B cell (primary cell): Measurements from ENCODE around the gene DNAJA4. TPM values are rescaled to one million over a fixed set of nuclear protein-coding genes. Genes with fewer than 3 reads are reported as not detected.

Source experiments
- ATAC-seq: fragments of 200-7000 bp; cut with Tn5 transposase; one replicate; pipeline ENCODE4 v1.10.0; 2021; ENCODE audit warnings: low read depth, mild to moderate bottlenecking, moderate number of reproducible peaks, moderate library complexity
- CTCF ChIA-PET: fragments of 350-600 bp; sonication (Branson Sonifier 250); formaldehyde crosslinking; loops from one replicate; lab custom pipeline; 2021; ENCODE audit warnings: antibody characterized with exemption, inconsistent platforms; lab: Charles Lee
- POLR2A ChIA-PET: fragments of 350-600 bp; sonication (Branson Sonifier 250); formaldehyde crosslinking; loops from one replicate; lab custom pipeline; 2021; ENCODE audit warnings: antibody characterized with exemption; lab: Charles Lee
- DNase-seq: peaks from one replicate; pipeline ENCODE4 v3.0.0; 2013
- H2AFZ ChIP-seq: 2 replicates; pipeline ENCODE4 v1.6.1; 2012; ENCODE audit warnings: mild to moderate bottlenecking, low read depth, low read length; ENCODE audit not compliant: insufficient read depth, poor library complexity, severe bottlenecking
- H3K27ac ChIP-seq, 2 donors: 1 replicate in 1 of 2; 2 replicates in 1 of 2; pipeline ENCODE4 v1.5.1; 2012 to 2013; ENCODE audit warnings: low read length in 2 of 2, mild to moderate bottlenecking in 2 of 2, moderate library complexity in 1 of 2
- H3K27me3 ChIP-seq, 4 experiments: fragments of 200-600 bp in 1 of 4; sonication (generic) in 1 of 4; replicated peaks in 1 of 4; 1 replicate in 2 of 4; 2 replicates in 2 of 4; pipeline versions ENCODE4 v1.6.1 to v1.7.0; 2013 to 2016; ENCODE audit warnings: low read length in 3 of 4, mild to moderate bottlenecking in 2 of 4, mixed read lengths in 1 of 4, moderate library complexity in 1 of 4; ENCODE audit not compliant: insufficient read depth in 4 of 4, control insufficient read depth in 3 of 4; ENCODE audit errors: control extremely low read depth in 1 of 4
- H3K36me3 ChIP-seq, 2 experiments: replicated peaks in 1 of 2; 1 replicate in 1 of 2; 2 replicates in 1 of 2; pipeline versions ENCODE4 v1.6.1 to v1.7.1; 2013; ENCODE audit warnings: low read length in 1 of 2; ENCODE audit not compliant: insufficient read depth in 2 of 2, control insufficient read depth in 1 of 2; ENCODE audit errors: control extremely low read depth in 1 of 2, extremely low read depth in 1 of 2
- H3K4me1 ChIP-seq, 2 donors: fragments of 200-600 bp in 1 of 2; sonication (generic) in 1 of 2; 1 replicate in 1 of 2; 2 replicates in 1 of 2; pipeline versions ENCODE4 v1.5.1 to v1.6.1; 2013 to 2017; ENCODE audit warnings: low read length in 2 of 2; ENCODE audit not compliant: control insufficient read depth in 2 of 2, insufficient read depth in 2 of 2
- H3K4me2 ChIP-seq: replicated peaks from 2 replicates; pipeline ENCODE3; 2012; ENCODE audit warnings: mild to moderate bottlenecking, low read depth, low read length; ENCODE audit not compliant: poor library complexity, severe bottlenecking
- H3K4me3 ChIP-seq, 5 experiments: fragments of 200-600 bp in 1 of 5; sonication (generic) in 1 of 5; 1 replicate in 3 of 5; 2 replicates in 2 of 5; pipeline versions ENCODE4 v1.5.1 to v1.7.0; 2011 to 2016; ENCODE audit warnings: low read length in 4 of 5, mild to moderate bottlenecking in 4 of 5, low read depth in 2 of 5, control low read depth in 1 of 5, moderate library complexity in 1 of 5; ENCODE audit not compliant: insufficient read depth in 1 of 5; ENCODE audit errors: control extremely low read depth in 1 of 5, extremely low read depth in 1 of 5
- H3K79me2 ChIP-seq: fragments of 200-600 bp; sonication (generic); one replicate; pipeline ENCODE4 v1.6.0; 2016; ENCODE audit warnings: low read length; ENCODE audit not compliant: control insufficient read depth, insufficient read depth
- H3K9ac ChIP-seq: fragments of 200-600 bp; sonication (generic); 2 replicates; pipeline ENCODE4 v1.6.1; 2017; ENCODE audit warnings: mild to moderate bottlenecking, low read length, moderate library complexity
- H3K9me3 ChIP-seq, 3 donors: one replicate each; pipeline versions ENCODE4 v1.6.1 to v1.7.1; 2013; ENCODE audit warnings: low read length in 2 of 3; ENCODE audit not compliant: control insufficient read depth in 2 of 3, insufficient read depth in 1 of 3; ENCODE audit errors: control extremely low read depth in 1 of 3
- H4K20me1 ChIP-seq: 2 replicates; pipeline ENCODE4 v1.6.0; 2012; ENCODE audit warnings: mild to moderate bottlenecking, low read length; ENCODE audit not compliant: insufficient read depth, control insufficient read depth, poor library complexity, severe bottlenecking
- H3K27ac Mint-ChIP-seq: one replicate; pipeline ENCODE4 v1.8.0; 2021; ENCODE audit warnings: mixed read lengths
- H3K27me3 Mint-ChIP-seq: one replicate; pipeline ENCODE4 v1.8.0; 2021; ENCODE audit warnings: mixed read lengths
- H3K4me1 Mint-ChIP-seq: one replicate; pipeline ENCODE4 v1.8.0; 2021; ENCODE audit warnings: mixed read lengths
- H3K4me3 Mint-ChIP-seq: one replicate; pipeline ENCODE4 v1.8.0; 2021; ENCODE audit warnings: mixed read lengths
- H3K9me3 Mint-ChIP-seq: one replicate; pipeline ENCODE4 v1.8.0; 2022; ENCODE audit warnings: mixed read lengths; ENCODE audit not compliant: insufficient read depth
- CTCF ChIP-seq: fragments of 200-600 bp; IDR thresholded peaks from one replicate; pipeline ENCODE4 v1.8.0; 2022; ENCODE audit warnings: antibody characterized with exemption, mild to moderate bottlenecking
- EZH2 ChIP-seq: IDR thresholded peaks from 2 replicates; pipeline ENCODE4 v1.6.1; 2012; ENCODE audit warnings: borderline replicate concordance, low read depth, mild to moderate bottlenecking, moderate library complexity, low read length; ENCODE audit not compliant: insufficient read depth, poor library complexity, severe bottlenecking
- WGBS: methylation state at CpG from one replicate; pipeline ENCODE4 v1.1.5; 2013; ENCODE audit warnings: missing lambda C conversion rate; ENCODE audit not compliant: insufficient coverage; 5-methylcytosine and 5-hydroxymethylcytosine counted together
- intact Hi-C: fragments of 100-400 bp; cut with micrococcal nuclease; formaldehyde crosslinking; loops from one replicate; pipeline ENCODE4 v1.10.0; 2022
- polyA plus RNA-seq: library from polyadenylated mRNA; depleted of rRNA; stranded (reverse); fragments of >200 nt; gene quantifications from 2 replicates; pipeline ENCODE4 v1.2.3, GENCODE V29; 2012
- total RNA-seq, 2 donors: library from RNA; stranded (reverse); fragments of 120-200 nt in 1 of 2; gene quantifications; 1 replicate in 1 of 2; 2 replicates in 1 of 2; pipeline versions ENCODE4 v1.2.3 to v1.2.4, GENCODE V29; 2013 to 2022

Gene DNAJA4
- total and polyA plus RNA-seq, 2 donors (not counting 1 experiment from before 2014, with no cell fraction given) = 13.2 to 20.0 TPM

- Histone ChIP-seq H3K4me2 (no peak overlapping the region), H3K9me3 (no peaks in the 10 kb centered on the region), H3K9ac (no peak overlapping the region), H3K4me1 (peaks cover 10% of the 10 kb centered on the region in 2 donors), H3K27ac (no peak overlapping the region), H3K27me3 (peaks cover 0 to 3% (median 0%) of the 10 kb centered on the region in 4 experiments), H4K20me1 (no peaks in the 10 kb centered on the region), H2AFZ (no peak overlapping the region), H3K36me3 (no peaks in the 10 kb centered on the region), H3K79me2 (no peaks in the 10 kb centered on the region), H3K4me3 (no peak overlapping the region)
- H3K4me1 Mint-ChIP-seq = peaks cover 13% of the 10 kb centered on the region
- WGBS = 96% methylated on average over 3 of the region's 3 CpGs
- ChIA-PET CTCF (interaction anchor here (0.6 kb wide), 2 partner anchors 19 to 20 kb away, joined by 3 read pairs; no protein-coding TSS in a partner anchor), POLR2A (no interaction called here)
- no peak for ATAC-seq
- no peak for TF ChIP-seq CTCF
- no peaks in the 10 kb centered on the region for H3K27me3 Mint-ChIP-seq
- no peaks in the 10 kb centered on the region for H3K9me3 Mint-ChIP-seq
- no peak for DNase-seq
- intact Hi-C loops = no loop called here
- no peak overlapping the region for H3K27ac Mint-ChIP-seq
- no peak overlapping the region for H3K4me3 Mint-ChIP-seq
Observed at GRCh38 chr15:78261062-78261461, 3.3 kb upstream of the DNAJA4 start.

- no peaks in the 10 kb centered on the region for H3K36me3 ChIP-seq
- intact Hi-C loops = no loop called here
- H3K9me3 Mint-ChIP-seq = no peaks in the 10 kb centered on the region
Observed at GRCh38 chr15:78263351-78263781, 996 bp upstream of the DNAJA4 start.

More at GRCh38 chr15:78263351-78263781, 996 bp upstream of the DNAJA4 start:
- peaks cover 0 to 3% (median 0%) of the 10 kb centered on the region in 4 experiments for H3K27me3 ChIP-seq
- no peaks in the 10 kb centered on the region for H3K79me2 ChIP-seq
- H3K4me3 ChIP-seq = no peak overlapping the region
- Mint-ChIP-seq H3K27me3 (no peaks in the 10 kb centered on the region), H3K4me1 (peaks cover 13% of the 10 kb centered on the region), H3K4me3 (peak overlapping the region; percentile 78), H3K27ac (peak overlapping the region; percentile 41)
- no peak overlapping the region for H2AFZ ChIP-seq
- POLR2A ChIA-PET = no interaction called here
- H4K20me1 ChIP-seq = no peaks in the 10 kb centered on the region
- no peak overlapping the region for H3K9ac ChIP-seq
- TF ChIP-seq CTCF (no peak), EZH2 (no peak)
- ATAC-seq (no peak), DNase-seq (peak; percentile 12)
- H3K9me3 ChIP-seq = no peaks in the 10 kb centered on the region
- no peak overlapping the region for H3K4me2 ChIP-seq
- no peak overlapping the region for H3K27ac ChIP-seq
- peaks cover 10% of the 10 kb centered on the region in 2 donors for H3K4me1 ChIP-seq
- CTCF ChIA-PET = interaction anchor here (1.1 to 1.2 kb wide), 2 partner anchors 155 to 304 kb away, joined by 3 to 4 read pairs; no protein-coding TSS in a partner anchor
- 93% methylated on average over 6 of the region's 7 CpGs for WGBS
